Ovary (tissue), 9 donors: Measurements from ENCODE around the gene NPTXR. TPM values are rescaled to one million over a fixed set of nuclear protein-coding genes. Genes with fewer than 3 reads are reported as not detected.

Experiments used
- DNase-seq, 5 donors: peaks; one replicate each; pipeline ENCODE4 v3.0.0-alpha.2; 2019 to 2020
- H3K27ac ChIP-seq, 2 donors: fragments of 200-600 bp; one replicate each; pipeline versions ENCODE4 v1.5.1 to v1.8.0; 2019 to 2022
- H3K27me3 ChIP-seq: fragments of 200-600 bp; one replicate; pipeline ENCODE4 v1.8.0; 2022
- H3K36me3 ChIP-seq: fragments of 200-600 bp; sonication (generic); one replicate; pipeline ENCODE4 v1.5.1; 2019
- H3K4me1 ChIP-seq: one replicate; pipeline ENCODE4 v1.8.1; 2013; ENCODE audit warnings: mild to moderate bottlenecking, moderate library complexity; ENCODE audit not compliant: insufficient read depth
- H3K4me3 ChIP-seq: fragments of 200-600 bp; sonication (generic); one replicate; pipeline ENCODE4 v1.5.1; 2017
- H3K9me3 ChIP-seq, 2 donors: fragments of 200-600 bp in 1 of 2; sonication (generic) in 1 of 2; one replicate each; pipeline versions ENCODE4 v1.5.1 to v1.8.1; 2013 to 2019; ENCODE audit warnings: mild to moderate bottlenecking in 1 of 2, moderate library complexity in 1 of 2
- CTCF ChIP-seq, 3 donors: fragments of 450-650 bp in 2 of 3; fragments of 200-600 bp in 1 of 3; IDR thresholded peaks; one replicate each; pipeline versions ENCODE4 v1.5.1 to v1.8.0; 2016 to 2022; ENCODE audit warnings: antibody characterized with exemption in 3 of 3, mild to moderate bottlenecking in 1 of 3
- EP300 ChIP-seq: sonication (generic); formaldehyde crosslinking; IDR thresholded peaks from one replicate; pipeline ENCODE4 v1.6.1; 2017; ENCODE audit warnings: antibody characterized with exemption
- POLR2A ChIP-seq: fragments of 450-650 bp; IDR thresholded peaks from one replicate; pipeline ENCODE4 v1.6.1; 2017; ENCODE audit warnings: antibody characterized with exemption, mild to moderate bottlenecking, moderate library complexity
- WGBS, 3 donors: extraction: QIAGEN DNeasy Blood & Tissue Kit in 1 of 3; methylation state at CpG; one replicate each; pipeline versions ENCODE4 v1.1.5 to v1.1.7; 2013 to 2017; 5-methylcytosine and 5-hydroxymethylcytosine counted together
- intact Hi-C, 4 donors: fragments of 100-400 bp; cut with DNase I; formaldehyde crosslinking; loops; one replicate each; pipeline versions ENCODE4 v1.11.0 to v1.15.1; 2022 to 2023
- polyA plus RNA-seq, 2 donors: library from polyadenylated mRNA; stranded (reverse); fragments of 200-250 nt in 1 of 2; fragments of 350-450 nt in 1 of 2; fragmentation: Illumina TruSeq in 1 of 2; extraction: RNeasy Lipid Tissue Mini Kit (QIAGEN cat#74804) in 1 of 2; gene quantifications; one replicate each; pipeline ENCODE4 v1.2.3, GENCODE V29; 2013 to 2014
- total RNA-seq, 7 donors: library from RNA; depleted of rRNA in 2 of 7; stranded (reverse); fragments of >200 nt in 2 of 7; fragmentation: NEBNext Ultra II Directional in 3 of 7; extraction: Animal tissue kit (Norgen Biotek cat#: 25700) in 3 of 7; gene quantifications; one replicate each; pipeline versions ENCODE4 v1.1.0 to v1.2.4, GENCODE V29; 2016 to 2023
- donor health status: DM: no; HTN: no; CAD: no; lungs with moderate emphysema.
- donor health status: DM: no; HTN: no; CAD: no.
- donor health status: Bipolar disorder and iron deficiency.
- donor health status: DM: yes; HTN: yes; CAD: no.
- donor health status: DM: no; HTN: no; CAD: no.
- donor health status: DM: yes; HTN: yes; CAD: no.

NPTXR gene
- total and polyA plus RNA-seq, 9 donors: 5.2 to 23.1 (median 14.9) TPM

- no peak overlapping the region for H3K27ac ChIP-seq
- H3K36me3 ChIP-seq: no peaks in the 10 kb centered on the region
- no peak for DNase-seq
- no peaks in the 10 kb centered on the region for H3K27me3 ChIP-seq
- TF ChIP-seq POLR2A (no peak), CTCF (IDR thresholded peaks at IDR 0.05) (no peak), EP300 (no peak)
- no peaks in the 10 kb centered on the region for H3K9me3 ChIP-seq
- intact Hi-C loops: no loop called here
- no peaks in the 10 kb centered on the region for H3K4me1 ChIP-seq
- 90 to 98% (median 92%) methylated on average over 3 to 4 of the region's 4 CpGs for WGBS, 3 donors
- H3K4me3 ChIP-seq: no peak overlapping the region
These were observed 20.8 kb downstream of the NPTXR start for GRCh38 chr22:38823076-38823475.

GRCh38 chr22:38820020-38820419 is 23.8 kb downstream of the NPTXR start:
- intact Hi-C loops: no loop called here
- no peak overlapping the region for H3K27ac ChIP-seq
- TF ChIP-seq CTCF (IDR thresholded peaks at IDR 0.05) (no peak), POLR2A (no peak), EP300 (no peak)
- no peak for DNase-seq
- H3K4me3 ChIP-seq: no peak overlapping the region
- H3K27me3 ChIP-seq: no peaks in the 10 kb centered on the region
- no peaks in the 10 kb centered on the region for H3K36me3 ChIP-seq
- no peaks in the 10 kb centered on the region for H3K4me1 ChIP-seq
- WGBS, 3 donors: 81 to 85% (median 83%) methylated on average over 8 of the region's 8 CpGs
- no peaks in the 10 kb centered on the region for H3K9me3 ChIP-seq

GRCh38 chr22:38819387-38819940 is 24.4 kb downstream of the NPTXR start:
- no peak for DNase-seq
- 79 to 86% (median 85%) methylated on average over 10 of the region's 10 CpGs for WGBS, 3 donors

GRCh38 chr22:38817196-38817595 is 26.6 kb downstream of the NPTXR start:
- no peak for TF ChIP-seq POLR2A
- TF ChIP-seq EP300: no peak
- TF ChIP-seq CTCF (IDR thresholded peaks at IDR 0.05): no peak
- DNase-seq: no peak
- intact Hi-C loops: no loop called here
- Histone ChIP-seq H3K27ac (no peak overlapping the region), H3K4me1 (no peaks in the 10 kb centered on the region), H3K4me3 (no peak overlapping the region), H3K9me3 (no peaks in the 10 kb centered on the region), H3K27me3 (no peaks in the 10 kb centered on the region), H3K36me3 (no peaks in the 10 kb centered on the region)
- 83 to 85% (median 84%) methylated on average over 6 of the region's 6 CpGs for WGBS, 3 donors

More at GRCh38 chr22:38819387-38819940, 24.4 kb downstream of the NPTXR start:
- TF ChIP-seq CTCF (IDR thresholded peaks at IDR 0.05) (no peak), EP300 (no peak), POLR2A (no peak)
- intact Hi-C loops: no loop called here
- Histone ChIP-seq H3K9me3 (no peaks in the 10 kb centered on the region), H3K36me3 (no peaks in the 10 kb centered on the region), H3K27me3 (no peaks in the 10 kb centered on the region), H3K4me1 (no peaks in the 10 kb centered on the region), H3K4me3 (no peak overlapping the region), H3K27ac (no peak overlapping the region)
